Keratinocyte (primary cell): ENCODE measurements around the gene ATP6V0A1. TPM values are rescaled to one million over a fixed set of nuclear protein-coding genes. Genes with fewer than 3 reads are reported as not detected.

ENCODE experiments used
- DNase-seq: peaks from one replicate; pipeline ENCODE4 v3.0.0-alpha.2; 2011; ENCODE audit warnings: low read depth, missing footprints, low spot score
- FAIRE-seq: peaks from 2 replicates; lab custom pipeline; 2011; peaks lifted over from hg19 to GRCh38; lab: Jason Lieb, UNC
- H2AFZ ChIP-seq: 2 replicates; pipeline ENCODE4 v1.6.0; 2012; ENCODE audit warnings: low read length, control low read depth, inconsistent platforms; ENCODE audit not compliant: control insufficient read depth
- H3K27ac ChIP-seq: 2 replicates; pipeline ENCODE4 v1.5.1; 2011; ENCODE audit warnings: low read length; ENCODE audit not compliant: control insufficient read depth, insufficient read depth
- H3K27me3 ChIP-seq: 3 replicates; pipeline ENCODE4 v1.6.0; 2011; ENCODE audit warnings: low read length; ENCODE audit not compliant: control insufficient read depth, insufficient read depth; ENCODE audit errors: extremely low read depth
- H3K36me3 ChIP-seq, 2 experiments: 2 replicates in 1 of 2; 3 replicates in 1 of 2; pipeline ENCODE4 v1.5.1; 2011; ENCODE audit warnings: low read length in 2 of 2, mild to moderate bottlenecking in 1 of 2; ENCODE audit not compliant: control insufficient read depth in 2 of 2, insufficient read depth in 2 of 2; ENCODE audit errors: extremely low read depth in 1 of 2
- H3K4me1 ChIP-seq: 3 replicates; pipeline ENCODE4 v1.5.1; 2011; ENCODE audit warnings: low read length; ENCODE audit not compliant: control insufficient read depth, insufficient read depth; ENCODE audit errors: extremely low read depth
- H3K4me2 ChIP-seq: 3 replicates; pipeline ENCODE4 v1.6.0; 2011; ENCODE audit warnings: low read depth, low read length; ENCODE audit not compliant: control insufficient read depth, insufficient read depth; ENCODE audit errors: extremely low read depth
- H3K4me3 ChIP-seq, 3 experiments: fragments of 200-600 bp in 1 of 3; sonication (generic) in 1 of 3; 2 replicates in 2 of 3; 3 replicates in 1 of 3; pipeline ENCODE4 v1.5.1; 2011 to 2016; ENCODE audit warnings: low read length in 3 of 3, mild to moderate bottlenecking in 3 of 3, control low read depth in 2 of 3, inconsistent platforms in 1 of 3, low read depth in 1 of 3, mixed read lengths in 1 of 3, mixed run types in 1 of 3, moderate library complexity in 1 of 3; ENCODE audit not compliant: control insufficient read depth in 2 of 3, insufficient read depth in 2 of 3; ENCODE audit errors: extremely low read depth in 1 of 3
- H3K79me2 ChIP-seq: 2 replicates; pipeline ENCODE4 v1.6.0; 2012; ENCODE audit warnings: low read length; ENCODE audit not compliant: control insufficient read depth, insufficient read depth
- H3K9ac ChIP-seq: 3 replicates; pipeline ENCODE4 v1.6.0; 2011; ENCODE audit warnings: low read length; ENCODE audit not compliant: control insufficient read depth, insufficient read depth; ENCODE audit errors: extremely low read depth
- H3K9me1 ChIP-seq: 3 replicates; pipeline ENCODE4 v1.6.0; 2011; ENCODE audit warnings: low read length; ENCODE audit not compliant: control insufficient read depth, insufficient read depth; ENCODE audit errors: extremely low read depth
- H3K9me3 ChIP-seq: 2 replicates; pipeline ENCODE4 v1.5.1; 2012; ENCODE audit warnings: low read depth, low read length; ENCODE audit not compliant: control insufficient read depth
- H4K20me1 ChIP-seq: 3 replicates; pipeline ENCODE4 v1.6.0; 2011; ENCODE audit warnings: low read length; ENCODE audit not compliant: control insufficient read depth, insufficient read depth; ENCODE audit errors: extremely low read depth
- EZH2 ChIP-seq: IDR thresholded peaks from one replicate; pipeline ENCODE4 v1.6.1; 2012; ENCODE audit warnings: inconsistent platforms, mild to moderate bottlenecking, low read length, moderate library complexity
- dilution Hi-C: fragments of 300-500 bp; cut with MboI; formaldehyde crosslinking; loops from one replicate; pipeline ENCODE4 v1.7.0; 2020; ENCODE audit warnings: low sequenced_read_pairs; ENCODE audit not compliant: extremely low pct_ligation_motif_present
- polyA plus RNA-seq, 5 experiments: library from polyadenylated mRNA; depleted of rRNA in 3 of 5; stranded (reverse) in 3 of 5; stranded (forward) in 1 of 5; unstranded in 1 of 5; fragments of >200 nt; gene quantifications; 1 replicate in 1 of 5; 2 replicates in 3 of 5; 3 replicates in 1 of 5; pipeline versions ENCODE4 v1.2.1 to v1.2.3, GENCODE V29; 2011 to 2012; ENCODE audit warnings: missing spikeins in 2 of 5, low read depth in 1 of 5, low replicate concordance in 1 of 5
- TF ChIP-seq, protein P1 (sequence below), 3 experiments: IDR thresholded peaks in 1 of 3; conservative IDR thresholded peaks in 1 of 3; optimal IDR thresholded peaks in 1 of 3; 2 replicates in 2 of 3; 3 replicates in 1 of 3; pipeline versions ENCODE3 to v1.5.1; 2011; ENCODE audit warnings: low read length in 3 of 3, mild to moderate bottlenecking in 3 of 3, moderate library complexity in 2 of 3, control low read depth in 1 of 3, inconsistent platforms in 1 of 3; ENCODE audit not compliant: insufficient read depth in 2 of 3; ENCODE audit errors: extremely low read depth in 1 of 3

ATP6V0A1 gene
- polyA plus RNA-seq, 1 donor (not counting 4 experiments of a cell fraction or from before 2014, with no cell fraction given) = 24.0 TPM

DNA sequence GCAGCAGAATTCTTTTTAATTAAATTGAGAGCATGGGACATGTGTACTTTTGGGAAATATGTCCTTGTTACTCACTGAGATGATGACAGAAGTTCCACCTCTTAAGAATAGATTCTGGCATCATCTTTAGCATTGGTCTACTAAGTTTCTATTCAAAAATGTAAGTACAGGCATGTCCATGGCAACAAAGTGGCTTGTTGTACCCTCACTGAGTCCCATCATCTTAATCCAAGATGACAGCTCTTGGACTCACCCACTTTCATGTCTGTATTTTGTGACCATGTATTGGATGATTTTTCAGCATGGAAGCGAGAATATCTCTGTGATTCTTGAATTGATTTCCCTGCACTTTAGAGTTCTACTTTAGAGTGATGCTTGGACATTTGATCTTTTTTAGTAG lies 44.2 kb downstream of the ATP6V0A1 start:
- FAIRE-seq = no peak
- no peak overlapping the region for H3K9ac ChIP-seq
- no peaks in the 10 kb centered on the region for H3K9me3 ChIP-seq
- no peak for TF ChIP-seq EZH2
- TF ChIP-seq, protein P1, sequence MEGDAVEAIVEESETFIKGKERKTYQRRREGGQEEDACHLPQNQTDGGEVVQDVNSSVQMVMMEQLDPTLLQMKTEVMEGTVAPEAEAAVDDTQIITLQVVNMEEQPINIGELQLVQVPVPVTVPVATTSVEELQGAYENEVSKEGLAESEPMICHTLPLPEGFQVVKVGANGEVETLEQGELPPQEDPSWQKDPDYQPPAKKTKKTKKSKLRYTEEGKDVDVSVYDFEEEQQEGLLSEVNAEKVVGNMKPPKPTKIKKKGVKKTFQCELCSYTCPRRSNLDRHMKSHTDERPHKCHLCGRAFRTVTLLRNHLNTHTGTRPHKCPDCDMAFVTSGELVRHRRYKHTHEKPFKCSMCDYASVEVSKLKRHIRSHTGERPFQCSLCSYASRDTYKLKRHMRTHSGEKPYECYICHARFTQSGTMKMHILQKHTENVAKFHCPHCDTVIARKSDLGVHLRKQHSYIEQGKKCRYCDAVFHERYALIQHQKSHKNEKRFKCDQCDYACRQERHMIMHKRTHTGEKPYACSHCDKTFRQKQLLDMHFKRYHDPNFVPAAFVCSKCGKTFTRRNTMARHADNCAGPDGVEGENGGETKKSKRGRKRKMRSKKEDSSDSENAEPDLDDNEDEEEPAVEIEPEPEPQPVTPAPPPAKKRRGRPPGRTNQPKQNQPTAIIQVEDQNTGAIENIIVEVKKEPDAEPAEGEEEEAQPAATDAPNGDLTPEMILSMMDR (optimal IDR thresholded peaks at IDR 0.05 in 1 of 3, IDR thresholded peaks at IDR 0.05 in 1 of 3, conservative IDR thresholded peaks at IDR 0.05 in 1 of 3; ENCODE audit: extremely low read depth in 1 of 3, insufficient read depth in 2 of 3, low read length in 3 of 3) = no peak
- H3K4me2 ChIP-seq = no peak overlapping the region
- no peaks in the 10 kb centered on the region for H3K27me3 ChIP-seq
- no peaks in the 10 kb centered on the region for H3K4me1 ChIP-seq
- H2AFZ ChIP-seq = no peak overlapping the region
- no peak overlapping the region for H3K27ac ChIP-seq
- no peak for DNase-seq
- H4K20me1 ChIP-seq = no peaks in the 10 kb centered on the region
- H3K36me3 ChIP-seq = peaks cover 20 to 29% of the 10 kb centered on the region in 2 experiments
- no peaks in the 10 kb centered on the region for H3K9me1 ChIP-seq
- no peaks in the 10 kb centered on the region for H3K79me2 ChIP-seq
- H3K4me3 ChIP-seq = no peak overlapping the region
- dilution Hi-C loops = loop anchor here (25.0 kb wide), 1 partner anchor 191 kb away; no protein-coding TSS in a partner anchor

DNA sequence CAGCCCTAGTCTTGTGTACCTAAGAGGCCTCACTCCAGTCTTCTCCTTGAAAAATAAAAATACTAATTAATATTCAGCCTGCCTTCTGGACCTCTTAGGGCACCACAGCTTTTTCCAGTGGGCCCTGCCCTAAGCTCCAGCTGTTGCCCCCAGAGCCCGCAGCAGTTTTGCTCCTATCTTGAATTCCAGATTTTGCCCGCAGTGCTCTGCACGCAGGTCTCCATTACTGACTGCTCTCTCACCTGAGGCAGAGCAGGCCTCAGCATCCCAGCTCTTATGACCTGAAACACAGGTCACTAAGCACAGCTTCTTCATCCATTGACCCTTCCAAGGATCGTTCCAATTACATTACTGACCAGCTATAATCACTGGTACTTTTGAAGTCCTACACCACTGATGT lies 49.0 kb downstream of the ATP6V0A1 start:
- Histone ChIP-seq H3K4me3 (no peak overlapping the region), H3K4me2 (no peak overlapping the region), H4K20me1 (no peaks in the 10 kb centered on the region), H3K9me3 (no peaks in the 10 kb centered on the region), H3K4me1 (no peaks in the 10 kb centered on the region), H3K36me3 (peaks cover 26 to 27% of the 10 kb centered on the region in 2 experiments), H3K9me1 (no peaks in the 10 kb centered on the region), H3K79me2 (no peaks in the 10 kb centered on the region), H3K9ac (no peak overlapping the region), H2AFZ (no peak overlapping the region), H3K27ac (no peak overlapping the region), H3K27me3 (no peaks in the 10 kb centered on the region)
- DNase-seq (no peak), FAIRE-seq (no peak)
- dilution Hi-C loops = loop anchor here (25.0 kb wide), 1 partner anchor 195 kb away; no protein-coding TSS in a partner anchor
- no peak for TF ChIP-seq EZH2
- TF ChIP-seq, protein P1 (optimal IDR thresholded peaks at IDR 0.05 in 1 of 3, IDR thresholded peaks at IDR 0.05 in 1 of 3, conservative IDR thresholded peaks at IDR 0.05 in 1 of 3; ENCODE audit: extremely low read depth in 1 of 3, insufficient read depth in 2 of 3, low read length in 3 of 3) = no peak
